H9 (cell line): Measurements from ENCODE around the gene GPR108. TPM values are rescaled to one million over a fixed set of nuclear protein-coding genes. Genes with fewer than 3 reads are reported as not detected.

Source experiments
- DNase-seq: peaks from one replicate; pipeline ENCODE4 v3.0.0-alpha.2; 2017
- H2AFZ ChIP-seq: one replicate; pipeline ENCODE4 v1.6.1; 2013; ENCODE audit warnings: mild to moderate bottlenecking, low read length, control low read depth, moderate library complexity
- H2AK5ac ChIP-seq: 2 replicates; pipeline ENCODE4 v1.6.1; 2013; ENCODE audit warnings: low read length, control low read depth, mixed read lengths; ENCODE audit not compliant: insufficient read length
- H2BK120ac ChIP-seq: one replicate; pipeline ENCODE4 v1.6.1; 2013; ENCODE audit warnings: low read depth, mild to moderate bottlenecking, low read length, control low read depth, inconsistent platforms; ENCODE audit not compliant: poor library complexity, severe bottlenecking
- H2BK12ac ChIP-seq: 2 replicates; pipeline ENCODE4 v1.6.1; 2013; ENCODE audit warnings: low read length, control low read depth, mixed read lengths, low read depth; ENCODE audit not compliant: insufficient read length
- H2BK15ac ChIP-seq: 2 replicates; pipeline ENCODE4 v1.6.1; 2013; ENCODE audit warnings: low read depth, low read length, control low read depth
- H2BK20ac ChIP-seq: one replicate; pipeline ENCODE4 v1.6.1; 2013; ENCODE audit warnings: low read depth, mild to moderate bottlenecking, low read length, control low read depth, inconsistent platforms; ENCODE audit not compliant: poor library complexity, severe bottlenecking
- H2BK5ac ChIP-seq: 2 replicates; pipeline ENCODE4 v1.6.1; 2013; ENCODE audit warnings: low read length, control low read depth, mixed read lengths; ENCODE audit not compliant: insufficient read length
- H3K14ac ChIP-seq: 2 replicates; pipeline ENCODE4 v1.6.1; 2013; ENCODE audit warnings: low read length, control low read depth; ENCODE audit not compliant: insufficient read depth
- H3K18ac ChIP-seq: 2 replicates; pipeline ENCODE4 v1.6.1; 2013; ENCODE audit warnings: low read depth, mild to moderate bottlenecking, mixed read lengths, low read length, control low read depth; ENCODE audit not compliant: insufficient read length
- H3K23ac ChIP-seq: 2 replicates; pipeline ENCODE4 v1.6.1; 2013; ENCODE audit warnings: low read length, control low read depth, mixed read lengths, low read depth; ENCODE audit not compliant: insufficient read length
- H3K23me2 ChIP-seq: 2 replicates; pipeline ENCODE4 v1.6.1; 2013; ENCODE audit warnings: low read depth, mild to moderate bottlenecking, mixed read lengths, low read length, control low read depth; ENCODE audit not compliant: insufficient read length, poor library complexity, severe bottlenecking
- H3K27ac ChIP-seq: 2 replicates; pipeline ENCODE4 v1.5.1; 2013; ENCODE audit warnings: low read length, control low read depth, mixed read lengths, low read depth; ENCODE audit not compliant: insufficient read length
- H3K27me3 ChIP-seq: 2 replicates; pipeline ENCODE4 v1.6.1; 2013; ENCODE audit warnings: low read length, control low read depth, inconsistent platforms; ENCODE audit not compliant: insufficient read depth
- H3K4ac ChIP-seq: 2 replicates; pipeline ENCODE4 v1.6.1; 2013; ENCODE audit warnings: low read depth, mild to moderate bottlenecking, control low read depth, inconsistent platforms, low read length, moderate library complexity
- H3K4me1 ChIP-seq: 2 replicates; pipeline ENCODE4 v1.6.1; 2013; ENCODE audit warnings: low read length, control low read depth, inconsistent platforms; ENCODE audit not compliant: insufficient read depth
- H3K4me2 ChIP-seq: 2 replicates; pipeline ENCODE4 v1.6.1; 2013; ENCODE audit warnings: low read length, control low read depth, mixed read lengths; ENCODE audit not compliant: insufficient read length, insufficient read depth
- H3K56ac ChIP-seq: 2 replicates; pipeline ENCODE4 v1.6.1; 2013; ENCODE audit warnings: low read depth, mild to moderate bottlenecking, mixed read lengths, low read length, control low read depth; ENCODE audit not compliant: insufficient read length
- H3K79me1 ChIP-seq: 2 replicates; pipeline ENCODE4 v1.6.1; 2013; ENCODE audit warnings: low read depth, mild to moderate bottlenecking, moderate library complexity, low read length, control low read depth, inconsistent platforms; ENCODE audit not compliant: insufficient read depth, poor library complexity, severe bottlenecking
- H3K79me2 ChIP-seq: 2 replicates; pipeline ENCODE4 v1.6.1; 2013; ENCODE audit warnings: low read length, control low read depth, inconsistent platforms; ENCODE audit not compliant: insufficient read depth
- H3K9ac ChIP-seq: 2 replicates; pipeline ENCODE4 v1.6.1; 2013; ENCODE audit warnings: low read length, control low read depth, mixed read lengths; ENCODE audit not compliant: insufficient read length; ENCODE audit errors: extremely low read depth
- H3K9me3 ChIP-seq: one replicate; pipeline ENCODE4 v1.6.1; 2013; ENCODE audit warnings: low read depth, low read length, inconsistent platforms; ENCODE audit not compliant: control insufficient read depth
- H3T11ph ChIP-seq: one replicate; pipeline ENCODE4 v1.6.1; 2013; ENCODE audit warnings: mild to moderate bottlenecking, low read length, control low read depth, inconsistent platforms
- H4K20me1 ChIP-seq: one replicate; pipeline ENCODE4 v1.6.1; 2013; ENCODE audit not compliant: control insufficient read depth, insufficient read length, insufficient read depth
- H4K5ac ChIP-seq: 2 replicates; pipeline ENCODE4 v1.6.1; 2013; ENCODE audit warnings: low read depth, mild to moderate bottlenecking, mixed read lengths, low read length, control low read depth; ENCODE audit not compliant: insufficient read length
- H4K8ac ChIP-seq: replicated peaks from 2 replicates; pipeline ENCODE4 v1.6.1; 2013; ENCODE audit warnings: low read length, control low read depth, mixed read lengths, low read depth; ENCODE audit not compliant: insufficient read length
- H4K91ac ChIP-seq: 2 replicates; pipeline ENCODE4 v1.6.1; 2013; ENCODE audit warnings: low read depth, mild to moderate bottlenecking, moderate library complexity, mixed read lengths, low read length, control low read depth; ENCODE audit not compliant: insufficient read length
- H3K27ac Mint-ChIP-seq, 3 experiments: 2 replicates in 2 of 3; 3 replicates in 1 of 3; pipeline ENCODE4 v1.8.0; 2020 to 2021; ENCODE audit warnings: mixed read lengths in 3 of 3, mild to moderate bottlenecking in 1 of 3, moderate library complexity in 1 of 3
- H3K27me3 Mint-ChIP-seq: 2 replicates; pipeline ENCODE4 v1.8.0; 2021; ENCODE audit warnings: low read depth, mild to moderate bottlenecking, moderate library complexity, mixed read lengths
- H3K36me3 Mint-ChIP-seq, 3 experiments: 2 replicates in 2 of 3; 3 replicates in 1 of 3; pipeline ENCODE4 v1.8.0; 2020 to 2021; ENCODE audit warnings: low read depth in 3 of 3, mixed read lengths in 3 of 3; ENCODE audit not compliant: insufficient read depth in 1 of 3
- H3K4me1 Mint-ChIP-seq, 2 experiments: 2 replicates each; pipeline ENCODE4 v1.8.0; 2020; ENCODE audit warnings: mixed read lengths in 2 of 2
- H3K4me3 Mint-ChIP-seq, 2 experiments: 2 replicates in 1 of 2; 3 replicates in 1 of 2; pipeline ENCODE4 v1.8.0; 2020 to 2021; ENCODE audit warnings: mild to moderate bottlenecking in 2 of 2, mixed read lengths in 2 of 2, moderate library complexity in 1 of 2
- H3K9me3 Mint-ChIP-seq, 2 experiments: 2 replicates in 1 of 2; 3 replicates in 1 of 2; pipeline ENCODE4 v1.8.0; 2020; ENCODE audit warnings: mild to moderate bottlenecking in 2 of 2, mixed read lengths in 2 of 2, moderate library complexity in 1 of 2
- CTCF ChIP-seq: fragments of 200-600 bp; sonication (generic); conservative IDR thresholded peaks from 3 replicates; pipeline ENCODE4 v1.8.0; 2021; ENCODE audit warnings: antibody characterized with exemption, mild to moderate bottlenecking
- WGBS: extraction: QIAGEN DNeasy Blood & Tissue Kit; methylation state at CpG from one replicate; pipeline ENCODE4 v1.1.7; 2013; ENCODE audit warnings: missing lambda C conversion rate, low lambda C conversion rate, mixed read lengths; ENCODE audit not compliant: insufficient read length; ENCODE audit errors: extremely low coverage; 5-methylcytosine and 5-hydroxymethylcytosine counted together
- total RNA-seq: library from RNA; stranded (reverse); gene quantifications from 2 replicates; pipeline ENCODE4 v1.2.1, GENCODE V29; 2021

The GPR108 gene
- total RNA-seq, 1 experiment from 2014 or later: 38.2 TPM

DNA sequence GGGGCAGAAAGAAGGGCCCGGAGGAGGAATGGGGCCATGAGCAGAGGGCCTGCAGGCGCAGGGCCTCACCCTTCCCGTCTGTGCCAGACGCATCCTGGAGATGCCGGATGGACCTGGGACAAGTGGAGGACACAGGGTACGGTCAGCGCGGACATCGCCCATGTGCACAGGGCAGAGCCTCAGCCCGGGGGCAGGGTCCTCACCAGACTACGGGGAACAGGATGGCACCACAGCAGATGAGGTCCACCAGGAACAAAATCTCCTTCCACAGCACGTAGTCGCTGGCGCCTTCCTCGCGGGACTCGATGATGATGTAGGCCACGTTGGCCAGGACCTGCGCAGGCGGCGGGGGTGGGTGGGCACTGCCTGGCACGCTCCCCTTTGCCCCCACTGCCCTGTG, 5.6 kb downstream of the GPR108 start:
- no peaks in the 10 kb centered on the region for H3K27me3 ChIP-seq
- H3K9ac ChIP-seq: no peak overlapping the region
- H2AK5ac ChIP-seq: no peak overlapping the region
- TF ChIP-seq CTCF: no peak
- no peak overlapping the region for H3K18ac ChIP-seq
- no peak overlapping the region for H4K91ac ChIP-seq
- H3K4me2 ChIP-seq: no peak overlapping the region
- DNase-seq: peak; percentile 25
- Mint-ChIP-seq H3K36me3 (peaks cover 5 to 16% (median 12%) of the 10 kb centered on the region in 3 experiments), H3K27me3 (no peaks in the 10 kb centered on the region; the same call in 1 of the 2 replicates), H3K4me1 (peaks cover 17 to 28% of the 10 kb centered on the region in 2 experiments), H3K9me3 (no peaks in the 10 kb centered on the region), H3K4me3 (no peak overlapping the region), H3K27ac (no peak overlapping the region)
- no peak overlapping the region for H4K5ac ChIP-seq
- H3K14ac ChIP-seq: no peak overlapping the region
- no peak overlapping the region for H2BK20ac ChIP-seq
- H3K79me1 ChIP-seq: no peaks in the 10 kb centered on the region
- peaks cover 13% of the 10 kb centered on the region for H3K23me2 ChIP-seq
- H2BK5ac ChIP-seq: no peak overlapping the region
- H4K20me1 ChIP-seq: peaks cover 2% of the 10 kb centered on the region
- no peak overlapping the region for H3K56ac ChIP-seq
- no peak overlapping the region for H4K8ac ChIP-seq
- H2BK120ac ChIP-seq: no peak overlapping the region
- no CpG with 5 or more reads among the region's 22 CpGs for WGBS
- no peak overlapping the region for H3K27ac ChIP-seq
- H3K4me1 ChIP-seq: no peaks in the 10 kb centered on the region; the same call in 1 of the 2 replicates
- H3K4ac ChIP-seq: no peak overlapping the region
- no peak overlapping the region for H2AFZ ChIP-seq
- no peak overlapping the region for H2BK12ac ChIP-seq
- H2BK15ac ChIP-seq: no peak overlapping the region
- H3T11ph ChIP-seq: no peak overlapping the region
- H3K9me3 ChIP-seq: no peaks in the 10 kb centered on the region
- H3K79me2 ChIP-seq: no peaks in the 10 kb centered on the region
- no peak overlapping the region for H3K23ac ChIP-seq
